Stimulated activated naive CD4-positive, alpha-beta T cell treated with Interleukin-2 at 50 U/mL for 16 hours (primary cell): ENCODE data around the gene LCE3C.
"Not testable (repeated sequence)": the region's sequence is repeated elsewhere in the genome, so short reads cannot be mapped to it uniquely, and the experiment has no call there.

Source experiments
- DNase-seq: peaks from one replicate; lab custom pipeline; 2025; lab: John Stamatoyannopoulos, UW

The LCE3C gene, protein sequence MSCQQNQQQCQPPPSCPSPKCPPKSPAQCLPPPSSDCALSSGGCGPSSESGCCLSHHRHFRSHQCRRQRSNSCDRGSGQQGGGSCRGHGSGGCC

DNA sequence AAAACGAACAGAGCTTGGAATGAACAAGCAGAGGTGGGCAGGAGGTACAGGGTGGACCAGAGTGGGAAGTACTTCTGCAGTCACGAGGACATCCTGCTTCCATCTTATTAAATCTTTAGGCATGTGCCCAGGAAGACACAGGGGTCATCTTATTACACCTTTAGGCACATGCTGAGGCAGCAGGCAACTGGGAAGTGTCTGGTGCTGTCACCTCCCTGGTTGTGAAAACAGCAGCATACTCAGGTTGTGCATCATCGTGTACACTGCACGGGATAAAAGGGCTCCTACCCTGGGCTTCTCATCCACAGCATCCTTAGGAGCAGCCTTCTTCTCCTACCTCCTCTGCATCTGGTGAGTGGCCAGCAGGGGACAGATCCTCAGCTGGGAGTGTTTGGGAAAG is at the start of gene LCE3C:
TSS of gene LCE3C (plus strand) at position 301 of the 400 bp plus-strand sequence. CDS start 498 bp downstream, outside the sequence.
- DNase-seq: no peak

DNA sequence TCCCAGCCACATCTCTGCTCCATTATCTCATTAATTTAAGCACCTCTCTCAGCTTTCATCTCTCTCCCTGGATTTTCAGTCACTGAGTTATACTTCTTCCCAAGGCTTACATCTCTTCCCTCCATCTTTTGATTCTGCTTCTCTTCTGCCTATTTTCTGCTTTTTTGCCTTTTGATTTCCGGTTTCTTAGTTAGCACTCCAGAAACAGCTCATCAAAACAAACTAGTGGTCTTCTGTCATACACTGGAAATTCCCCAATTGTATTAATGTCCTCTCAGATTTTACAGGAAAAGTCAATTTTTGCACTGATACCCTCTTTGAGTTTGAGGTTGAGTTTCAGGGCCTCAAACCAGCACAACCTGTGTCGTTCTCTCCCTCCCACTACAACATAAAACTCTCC is 34.9 kb upstream of the LCE3C start:
- DNase-seq: no peak

DNA sequence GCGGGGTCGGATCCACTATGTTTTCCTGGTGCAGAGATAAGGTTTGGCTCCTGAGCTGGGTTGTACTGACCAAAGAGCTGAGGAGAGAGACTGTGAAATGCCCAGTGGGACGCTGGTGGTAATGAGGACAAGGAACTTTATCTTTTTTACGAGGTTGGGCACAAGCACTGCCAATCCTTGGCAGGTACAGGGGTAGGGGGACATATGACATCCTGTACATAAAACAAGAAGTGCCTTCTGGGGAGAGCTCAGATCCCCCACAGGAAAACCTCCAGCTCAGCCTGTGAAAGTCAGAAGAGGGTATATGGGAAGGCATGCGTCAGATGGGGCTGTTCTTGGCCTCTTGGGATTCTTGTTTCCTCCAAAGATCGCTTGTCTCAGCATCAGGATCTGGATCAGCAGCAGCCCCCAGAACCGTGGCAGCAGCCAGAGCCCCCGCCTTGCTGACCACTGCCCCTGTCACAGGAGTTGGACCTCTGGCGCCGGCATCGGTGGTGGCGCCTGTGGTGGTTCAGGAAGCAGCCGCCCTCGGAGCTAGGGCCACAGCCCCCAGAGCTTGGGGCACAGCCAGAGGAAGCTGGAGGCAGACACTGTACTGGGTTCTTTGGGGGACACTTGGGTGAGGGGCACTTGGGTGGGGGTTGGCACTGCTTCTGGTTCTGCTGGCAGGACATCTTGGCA is 34.4 kb upstream of the LCE3C start:
- DNase-seq: no peak

DNA sequence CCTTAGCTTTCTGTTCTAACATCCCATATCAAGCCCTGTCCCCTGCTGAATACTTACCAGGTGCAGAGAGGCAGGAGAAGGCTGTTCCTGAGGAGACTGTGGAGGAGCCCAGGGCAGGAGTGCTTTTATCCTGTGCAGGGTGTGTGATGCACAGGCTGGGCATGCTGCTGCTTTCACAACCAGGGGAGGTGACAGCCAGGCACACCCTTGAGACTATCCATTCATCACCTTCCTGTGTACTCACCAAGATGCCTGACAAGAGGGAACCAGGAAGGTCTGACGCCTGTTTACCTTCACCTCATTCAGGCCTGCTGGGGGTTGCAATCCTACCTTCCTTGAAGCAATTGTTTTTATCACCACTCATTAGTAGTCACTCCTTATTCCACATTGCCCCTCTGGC is 33.4 kb upstream of the LCE3C start, which contains the start of gene LCE3E:
TSS of gene LCE3E (minus strand) at position 100 of the 400 bp plus-strand sequence. CDS start 572 bp downstream, outside the sequence.
- DNase-seq: no peak

DNA sequence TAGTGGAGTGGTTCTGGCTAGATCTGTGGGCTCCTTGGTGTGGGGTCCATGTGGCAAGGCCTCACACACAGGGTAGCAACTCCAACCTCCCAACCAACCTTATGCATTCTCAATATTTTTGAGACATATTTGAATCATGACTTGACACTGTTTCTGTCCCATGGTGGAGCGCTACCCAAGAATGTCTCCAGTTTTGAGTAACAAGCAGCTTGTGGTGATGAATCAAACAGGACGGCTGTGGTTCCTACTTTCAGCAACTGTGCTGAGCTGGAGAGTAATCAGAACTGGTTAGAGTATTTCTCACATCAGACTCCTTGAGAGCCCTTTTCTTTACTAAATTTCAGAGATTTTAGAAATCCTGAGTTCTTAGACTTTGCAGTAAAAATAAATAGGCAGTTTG is 22.9 kb upstream of the LCE3C start:
- DNase-seq: no peak

DNA sequence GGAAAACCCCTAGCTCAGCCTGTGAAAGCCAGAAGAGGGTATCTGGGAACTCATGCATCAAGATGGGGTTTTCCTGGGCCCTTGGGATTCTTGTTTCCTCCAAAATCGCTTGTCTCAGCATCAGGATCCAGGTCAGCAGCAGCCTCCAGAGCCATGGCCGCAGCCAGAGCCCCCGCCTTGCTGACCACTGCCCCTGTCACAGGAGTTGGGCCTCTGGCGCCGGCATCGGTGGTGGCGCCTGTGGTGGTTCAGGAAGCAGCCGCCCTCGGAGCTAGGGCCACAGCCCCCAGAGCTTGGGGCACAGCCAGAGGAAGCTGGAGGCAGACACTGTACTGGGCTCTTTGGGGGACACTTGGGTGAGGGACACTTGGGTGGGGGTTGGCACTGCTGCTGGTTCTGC is 20.5 kb upstream of the LCE3C start:
- DNase-seq: not testable (repeated sequence)

DNA sequence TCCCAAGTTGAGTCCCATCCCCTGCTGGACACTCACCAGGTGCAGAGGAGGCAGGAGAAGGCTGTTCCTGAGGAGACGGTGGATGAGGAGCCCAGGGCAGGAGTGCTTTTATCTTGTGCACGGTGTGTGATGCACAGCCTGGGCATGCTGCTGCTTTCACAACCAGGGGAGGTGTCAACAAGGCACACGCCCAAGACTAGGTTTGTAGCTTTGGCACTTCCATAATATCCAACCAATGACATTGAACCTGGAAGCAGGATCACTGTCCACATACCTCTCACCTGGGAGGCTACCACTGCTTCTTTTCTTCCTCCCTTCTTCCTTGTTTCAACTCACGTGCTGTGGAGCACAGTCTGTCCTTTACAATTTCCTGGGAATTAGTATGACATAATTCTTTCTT is 19.6 kb upstream of the LCE3C start, which contains the start of gene LCE3D:
TSS of gene LCE3D (minus strand) at position 84 of the 400 bp plus-strand sequence. CDS start 580 bp downstream, outside the sequence.
- no peak for DNase-seq

DNA sequence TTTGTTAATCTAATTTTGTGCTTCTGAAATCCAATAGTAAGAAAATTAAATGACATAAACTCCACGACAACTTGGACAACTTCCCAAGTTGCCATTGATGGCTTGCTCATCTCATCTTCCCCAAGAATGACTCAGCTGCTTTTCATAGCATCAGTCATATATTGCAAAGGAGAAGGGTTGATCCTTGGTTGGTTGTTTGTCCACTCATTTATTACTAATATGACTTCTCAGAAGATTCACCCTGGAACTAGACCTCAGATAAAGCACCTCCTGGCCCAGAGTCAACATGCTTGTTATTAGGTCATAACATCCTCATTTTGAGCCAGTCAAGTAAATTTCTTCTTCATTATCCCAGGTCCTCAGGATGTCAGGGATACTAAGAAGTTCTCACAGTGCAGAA is 17.4 kb upstream of the LCE3C start:
- no peak for DNase-seq

DNA sequence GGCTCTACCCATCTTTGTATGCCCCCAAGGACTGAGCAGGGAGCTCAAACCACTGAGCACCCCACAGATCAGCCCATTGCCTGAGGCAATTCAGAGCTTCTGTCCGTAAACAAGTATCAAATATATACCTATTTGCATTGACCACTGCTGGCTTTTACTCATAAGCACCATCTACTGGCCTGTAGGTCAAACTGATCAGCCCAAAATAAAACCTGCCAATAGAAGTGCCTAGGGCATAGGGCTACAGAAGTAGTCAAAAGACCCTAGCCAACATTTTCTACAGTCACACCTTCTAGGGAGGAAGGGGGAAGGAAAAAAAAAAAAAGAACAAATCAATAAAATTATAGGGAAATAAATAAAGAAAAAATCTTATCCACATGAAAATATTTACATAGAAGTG is 14.4 kb upstream of the LCE3C start:
- no peak for DNase-seq

DNA sequence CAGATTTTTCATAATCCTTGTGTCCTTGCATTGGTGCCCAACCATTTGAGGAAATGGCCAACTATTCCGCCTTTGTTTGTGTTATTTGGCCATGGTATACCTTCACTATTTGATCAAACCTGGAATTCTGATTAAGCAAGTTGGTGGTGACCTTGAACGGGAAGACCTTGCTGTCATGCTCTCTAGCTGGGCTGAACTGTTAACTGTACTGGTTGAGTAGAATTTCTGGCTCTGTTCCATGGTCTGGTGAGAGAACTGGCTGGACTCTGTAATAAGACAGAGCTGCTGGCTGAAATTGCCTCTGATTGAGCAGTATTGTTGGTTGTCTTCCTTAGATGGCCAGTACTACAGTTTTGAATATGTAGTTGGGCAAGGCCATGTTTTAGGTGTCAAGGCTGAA is 3.0 kb upstream of the LCE3C start:
- DNase-seq: no peak

DNA sequence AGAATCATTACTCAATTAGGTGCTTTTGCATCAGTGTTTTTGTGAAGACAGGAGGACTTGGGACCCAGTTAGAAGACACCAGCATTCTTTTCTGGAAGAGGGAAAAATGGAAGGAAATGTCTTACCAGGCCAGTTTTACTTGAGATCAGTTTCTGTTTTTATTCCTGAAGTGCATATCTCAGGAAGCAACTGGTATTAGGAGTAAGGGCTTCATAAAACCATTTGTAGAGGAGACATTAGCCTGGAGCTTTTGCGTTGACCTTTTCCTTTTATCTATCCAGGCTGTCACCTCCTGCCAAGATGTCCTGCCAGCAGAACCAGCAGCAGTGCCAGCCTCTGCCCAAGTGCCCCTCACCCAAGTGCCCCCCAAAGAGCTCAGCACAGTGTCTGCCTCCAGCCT is 13.5 kb downstream of the LCE3C start, which contains the start of gene LCE3B:
TSS of gene LCE3B (plus strand) at position 301 of the 400 bp plus-strand sequence. CDS start at position 301, 0 bp downstream.
- DNase-seq: no peak

DNA sequence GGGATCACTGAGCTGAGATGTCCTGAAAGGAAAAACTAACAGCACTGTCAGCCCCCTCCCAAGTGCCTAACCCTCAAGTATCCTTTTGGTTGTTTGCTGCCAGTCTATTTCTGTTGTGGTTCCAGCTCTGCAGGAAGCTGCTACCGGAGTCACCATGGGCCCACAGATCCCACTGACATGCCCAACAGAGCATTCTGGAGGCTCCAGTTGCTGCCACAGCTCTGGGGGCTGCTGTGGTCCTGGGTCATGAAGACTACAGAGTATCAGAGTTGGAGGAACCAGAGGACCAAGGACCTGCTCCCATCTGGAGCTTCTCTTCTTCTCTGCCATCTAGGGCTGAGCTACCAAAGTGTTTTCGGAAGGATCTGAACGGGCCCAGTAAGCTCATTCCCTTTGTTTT is 22.0 kb downstream of the LCE3C start:
- no peak for DNase-seq

DNA sequence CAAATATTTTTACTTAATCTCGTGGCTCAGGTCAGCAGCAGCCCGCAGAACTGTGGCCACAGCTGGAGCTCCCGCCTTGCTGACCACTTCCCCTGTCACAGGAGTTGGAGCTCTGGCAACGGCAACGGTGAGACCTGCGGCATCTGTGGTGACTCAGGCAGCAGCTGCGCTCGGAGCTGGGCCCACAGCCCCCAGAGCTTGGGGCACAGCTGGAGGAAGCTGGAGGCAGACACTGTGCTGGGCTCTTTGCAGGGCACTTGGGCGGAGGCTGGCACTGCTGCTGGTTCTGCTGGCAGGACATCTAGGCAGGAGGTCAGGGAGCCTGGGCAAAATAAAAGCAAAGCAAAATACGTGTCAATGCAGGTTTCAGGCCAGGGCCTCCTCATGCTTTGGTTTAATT is 22.8 kb downstream of the LCE3C start, which contains the start of gene LCE3A:
TSS of gene LCE3A (minus strand) at position 301 of the 400 bp plus-strand sequence. CDS start at position 301, 0 bp downstream.
- DNase-seq: no peak

DNA sequence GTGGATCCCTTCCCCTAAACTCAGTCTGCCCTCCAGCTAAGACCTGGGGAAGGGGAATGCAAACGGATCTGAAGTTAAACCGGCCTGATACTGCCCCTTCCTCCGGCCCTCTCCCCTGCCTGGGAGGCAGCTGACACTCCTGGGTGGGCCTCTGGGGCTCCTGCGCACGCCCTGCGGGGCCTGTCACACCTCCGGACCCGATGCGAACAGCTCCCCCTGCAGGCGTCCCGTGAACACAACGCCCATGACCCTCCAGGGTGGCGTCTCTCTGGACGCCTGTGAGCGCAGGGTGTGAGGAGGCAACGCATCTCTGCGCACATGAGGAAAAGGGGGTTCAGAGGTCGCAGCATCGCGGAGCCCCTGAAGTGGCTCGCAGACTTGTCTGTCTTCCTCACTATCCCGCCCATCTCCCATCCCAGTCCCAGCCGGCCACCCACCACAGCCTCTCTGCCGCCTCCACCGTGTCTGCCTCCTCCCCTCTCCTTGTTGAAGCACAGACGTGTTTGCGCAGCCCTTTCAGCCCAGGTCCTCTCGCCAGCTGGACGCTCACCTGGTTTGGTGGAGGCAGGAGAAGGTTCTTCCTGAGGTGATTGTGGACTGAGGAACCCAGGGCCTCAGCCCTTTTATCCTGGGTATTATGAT is 23.3 kb downstream of the LCE3C start:
- DNase-seq: no peak

DNA sequence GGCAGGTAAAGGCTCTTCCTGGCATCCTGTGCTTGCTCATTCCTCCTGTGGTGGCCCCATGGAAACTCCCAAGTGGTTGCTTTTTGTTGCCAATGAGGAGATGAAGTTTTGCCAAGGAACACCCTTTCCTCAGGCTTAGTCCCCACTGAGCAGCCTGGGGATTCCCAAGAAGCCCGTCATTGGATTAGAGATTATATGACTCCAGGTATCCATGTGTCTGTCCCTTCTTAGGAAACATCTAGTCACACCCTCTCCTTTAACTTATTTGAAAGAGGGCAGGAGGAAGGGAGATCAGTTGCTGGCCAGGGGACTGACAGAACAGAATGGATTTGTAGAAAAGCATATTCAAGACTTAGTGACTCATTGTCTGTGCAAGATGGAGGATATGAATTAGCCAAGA is 26.7 kb downstream of the LCE3C start:
- no peak for DNase-seq

DNA sequence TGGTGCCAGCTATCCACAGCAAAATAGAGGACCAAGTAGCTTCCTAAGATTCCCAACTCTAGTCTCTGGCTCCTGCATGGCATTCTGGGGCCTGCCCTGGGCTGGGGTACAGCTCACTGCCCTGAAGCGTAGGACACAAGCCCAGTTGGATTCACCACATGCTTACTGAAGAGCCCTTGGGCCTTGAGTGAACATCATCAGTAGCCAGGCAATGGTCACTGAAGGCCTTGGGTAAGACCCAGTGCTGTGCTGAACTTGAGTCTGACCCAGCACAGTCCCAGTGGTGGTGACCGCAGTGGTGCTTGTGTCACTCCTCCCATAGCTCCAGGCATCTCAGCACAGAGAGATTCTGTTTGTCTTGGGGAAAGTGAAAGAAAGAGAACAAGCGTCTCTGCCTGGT is 30.6 kb downstream of the LCE3C start:
- DNase-seq: no peak

DNA sequence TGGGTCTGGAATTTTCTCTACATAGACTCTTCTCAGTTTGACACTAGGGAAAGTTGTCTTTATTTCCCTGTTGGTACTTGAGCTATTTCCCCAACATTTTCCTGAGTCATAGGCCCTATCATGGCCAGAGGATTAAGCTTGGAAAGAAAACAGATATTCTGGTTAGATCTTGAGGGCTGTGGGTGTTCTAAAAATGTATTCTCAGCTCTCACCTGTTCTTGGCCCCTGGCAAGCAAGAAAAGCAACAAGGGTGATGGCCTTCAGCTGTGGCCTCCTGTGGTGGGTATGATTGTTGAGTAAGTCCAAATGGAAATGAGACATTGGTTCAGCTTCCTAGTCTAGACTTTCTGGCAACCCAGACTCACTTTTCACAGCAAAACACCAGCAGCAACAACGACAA is 40.3 kb downstream of the LCE3C start:
- DNase-seq: no peak

DNA sequence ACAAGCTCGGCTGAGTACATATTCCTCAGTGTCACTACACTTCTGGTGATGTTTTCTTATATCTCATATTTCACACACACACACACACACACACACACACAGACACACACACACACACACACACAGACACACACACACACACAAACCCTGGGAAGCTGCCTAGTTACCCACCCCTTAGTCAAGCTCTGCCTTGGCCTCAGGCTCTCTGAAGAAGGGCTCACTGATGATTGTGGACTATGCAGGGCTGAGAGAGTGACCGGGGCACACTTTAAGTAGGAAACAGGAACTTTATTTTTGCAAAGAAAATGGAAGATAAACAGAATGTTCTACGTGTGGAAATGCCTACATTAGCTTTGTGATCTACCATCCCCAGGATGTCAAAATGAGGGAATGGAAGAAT is 43.9 kb downstream of the LCE3C start:
- DNase-seq: no peak

DNA sequence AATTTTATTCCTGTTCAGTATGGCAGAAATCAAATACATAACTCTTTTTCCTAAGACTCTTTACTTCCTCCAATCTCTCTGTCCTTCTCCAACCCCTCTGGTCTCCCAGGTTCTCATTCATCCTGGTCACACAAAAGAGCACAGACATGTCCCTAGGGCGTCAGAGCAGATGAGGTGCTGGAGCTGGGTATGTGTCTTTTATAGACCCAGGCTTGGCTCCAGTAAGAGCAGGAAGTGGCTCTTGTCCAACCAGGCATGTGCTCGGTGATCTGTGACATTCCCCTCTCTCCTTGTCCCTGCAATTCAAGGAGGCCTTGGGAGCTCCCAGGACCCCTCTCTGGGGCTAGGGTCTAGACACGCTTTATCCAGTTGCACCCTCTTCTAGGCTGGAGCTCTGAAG is 45.1 kb downstream of the LCE3C start:
- DNase-seq: no peak

DNA sequence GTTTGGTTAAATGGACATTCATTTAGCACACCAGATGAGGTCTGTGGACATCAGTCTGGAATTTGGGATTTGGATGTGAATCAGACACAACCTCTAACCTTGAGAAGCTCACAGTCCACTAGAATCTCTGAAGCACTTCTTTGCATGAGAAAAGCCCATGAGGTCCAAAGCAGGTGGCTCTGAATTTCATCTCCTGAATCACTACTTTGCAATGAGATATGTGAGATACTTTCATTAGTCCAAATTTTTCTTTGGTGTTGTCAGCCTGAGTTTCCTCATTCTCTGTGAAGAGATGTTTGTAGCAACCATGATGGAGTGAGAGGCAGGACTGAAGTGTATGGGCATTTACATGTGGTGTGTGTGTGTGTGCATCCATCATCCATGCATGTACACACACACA is 46.6 kb downstream of the LCE3C start:
- DNase-seq: no peak
